Ascending aorta (tissue), 2 donors: ENCODE results near the gene GNG13. TPM values are rescaled to one million over a fixed set of nuclear protein-coding genes. Genes with fewer than 3 reads are reported as not detected.
"Not testable (repeated sequence)": the region's sequence is repeated elsewhere in the genome, so short reads cannot be mapped to it uniquely, and the experiment has no call there.

Experiments used
- DNase-seq, 2 donors: peaks; one replicate each; pipeline ENCODE4 v3.0.0-alpha.2; 2019; ENCODE audit warnings: low spot score in 2 of 2
- H3K27ac ChIP-seq, 2 donors: fragments of 200-600 bp; sonication (generic); one replicate each; pipeline ENCODE4 v1.5.1; 2016 to 2017; ENCODE audit warnings: mild to moderate bottlenecking in 1 of 2
- H3K27me3 ChIP-seq: fragments of 200-600 bp; sonication (generic); one replicate; pipeline ENCODE4 v1.5.1; 2017
- H3K36me3 ChIP-seq, 2 donors: fragments of 200-600 bp; sonication (generic); one replicate each; pipeline ENCODE4 v1.5.1; 2016
- H3K4me1 ChIP-seq, 2 donors: fragments of 200-600 bp; sonication (generic); one replicate each; pipeline ENCODE4 v1.5.1; 2016 to 2017; ENCODE audit warnings: mild to moderate bottlenecking in 1 of 2
- H3K4me3 ChIP-seq, 2 donors: fragments of 200-600 bp; sonication (generic); one replicate each; pipeline ENCODE4 v1.5.1; 2016 to 2017; ENCODE audit warnings: mild to moderate bottlenecking in 1 of 2
- H3K9me3 ChIP-seq, 2 donors: fragments of 200-600 bp; sonication (generic); one replicate each; pipeline ENCODE4 v1.5.1; 2016
- intact Hi-C: fragments of 100-400 bp; cut with DNase I; formaldehyde crosslinking; loops from one replicate; pipeline ENCODE4 v1.15.1; 2023
- total RNA-seq: library from RNA; depleted of rRNA; stranded (reverse); fragments of >200 nt; gene quantifications from one replicate; pipeline ENCODE4 v1.1.0, GENCODE V29; 2016
- TF ChIP-seq, protein P1 (sequence below), 3 experiments: fragments of 200-600 bp in 2 of 3; fragments of 450-650 bp in 1 of 3; sonication (generic) in 2 of 3; IDR thresholded peaks; one replicate each; pipeline ENCODE4 v1.5.1; 2016 to 2019; ENCODE audit warnings: antibody characterized with exemption in 3 of 3, mild to moderate bottlenecking in 1 of 3, moderate library complexity in 1 of 3

The GNG13 gene
- total RNA-seq, 1 donor from 2014 or later: not detected

DNA sequence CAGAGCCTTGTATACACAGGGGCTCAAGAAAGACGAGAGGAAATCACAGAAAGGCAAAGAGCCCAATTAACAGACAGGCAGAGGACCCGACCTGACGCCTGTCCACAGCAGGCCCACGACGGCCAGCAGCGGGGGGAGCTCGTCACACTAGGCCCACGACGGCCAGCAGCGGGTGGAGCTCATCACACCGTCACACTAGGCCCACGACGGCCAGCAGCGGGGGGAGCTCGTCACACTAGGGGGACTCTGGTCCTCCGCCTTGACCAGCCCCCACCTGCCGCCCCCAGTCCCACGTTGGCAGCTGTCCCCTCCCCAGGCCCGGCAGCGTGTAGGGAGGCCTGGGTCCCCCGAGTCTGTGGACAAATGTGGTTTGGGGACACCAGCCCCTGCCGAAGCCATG, 23.7 kb upstream of the GNG13 start:
- Histone ChIP-seq H3K4me1 (peaks cover 0 to 5% of the 10 kb centered on the region in 2 donors), H3K9me3 (no peaks in the 10 kb centered on the region), H3K27me3 (peaks cover 5% of the 10 kb centered on the region), H3K27ac (no peak overlapping the region), H3K4me3 (no peak overlapping the region), H3K36me3 (no peaks in the 10 kb centered on the region)
- TF ChIP-seq, protein P1, sequence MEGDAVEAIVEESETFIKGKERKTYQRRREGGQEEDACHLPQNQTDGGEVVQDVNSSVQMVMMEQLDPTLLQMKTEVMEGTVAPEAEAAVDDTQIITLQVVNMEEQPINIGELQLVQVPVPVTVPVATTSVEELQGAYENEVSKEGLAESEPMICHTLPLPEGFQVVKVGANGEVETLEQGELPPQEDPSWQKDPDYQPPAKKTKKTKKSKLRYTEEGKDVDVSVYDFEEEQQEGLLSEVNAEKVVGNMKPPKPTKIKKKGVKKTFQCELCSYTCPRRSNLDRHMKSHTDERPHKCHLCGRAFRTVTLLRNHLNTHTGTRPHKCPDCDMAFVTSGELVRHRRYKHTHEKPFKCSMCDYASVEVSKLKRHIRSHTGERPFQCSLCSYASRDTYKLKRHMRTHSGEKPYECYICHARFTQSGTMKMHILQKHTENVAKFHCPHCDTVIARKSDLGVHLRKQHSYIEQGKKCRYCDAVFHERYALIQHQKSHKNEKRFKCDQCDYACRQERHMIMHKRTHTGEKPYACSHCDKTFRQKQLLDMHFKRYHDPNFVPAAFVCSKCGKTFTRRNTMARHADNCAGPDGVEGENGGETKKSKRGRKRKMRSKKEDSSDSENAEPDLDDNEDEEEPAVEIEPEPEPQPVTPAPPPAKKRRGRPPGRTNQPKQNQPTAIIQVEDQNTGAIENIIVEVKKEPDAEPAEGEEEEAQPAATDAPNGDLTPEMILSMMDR (IDR thresholded peaks at IDR 0.05): no peak
- intact Hi-C loops: no loop called here
- no peak for DNase-seq

DNA sequence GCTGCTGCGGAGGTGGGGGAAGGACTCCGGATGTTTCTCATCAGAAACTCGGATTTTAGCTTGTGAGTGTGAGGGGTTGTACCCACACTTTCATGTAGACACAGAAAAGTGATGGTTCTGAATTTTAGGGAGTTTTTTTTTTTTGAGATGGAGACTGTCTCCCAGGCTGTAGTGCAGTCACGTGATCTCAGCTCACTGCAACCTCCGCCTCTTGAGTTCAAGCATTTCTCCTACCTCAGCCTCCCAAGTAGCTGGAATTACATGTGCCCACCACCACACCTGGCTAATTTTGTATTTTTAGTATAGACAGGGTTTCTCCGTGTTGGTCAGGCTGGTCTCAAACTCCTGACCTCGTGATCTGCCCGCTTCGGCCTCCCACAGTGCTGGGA, 22.4 kb upstream of the GNG13 start:
- H3K9me3 ChIP-seq: no peaks in the 10 kb centered on the region
- no peak overlapping the region for H3K27ac ChIP-seq
- H3K36me3 ChIP-seq: no peaks in the 10 kb centered on the region
- no peak overlapping the region for H3K4me3 ChIP-seq
- TF ChIP-seq, protein P1 (IDR thresholded peaks at IDR 0.05): no peak
- intact Hi-C loops: no loop called here
- H3K27me3 ChIP-seq: peaks cover 5% of the 10 kb centered on the region
- no peak for DNase-seq
- H3K4me1 ChIP-seq: peaks cover 0 to 5% of the 10 kb centered on the region in 2 donors

DNA sequence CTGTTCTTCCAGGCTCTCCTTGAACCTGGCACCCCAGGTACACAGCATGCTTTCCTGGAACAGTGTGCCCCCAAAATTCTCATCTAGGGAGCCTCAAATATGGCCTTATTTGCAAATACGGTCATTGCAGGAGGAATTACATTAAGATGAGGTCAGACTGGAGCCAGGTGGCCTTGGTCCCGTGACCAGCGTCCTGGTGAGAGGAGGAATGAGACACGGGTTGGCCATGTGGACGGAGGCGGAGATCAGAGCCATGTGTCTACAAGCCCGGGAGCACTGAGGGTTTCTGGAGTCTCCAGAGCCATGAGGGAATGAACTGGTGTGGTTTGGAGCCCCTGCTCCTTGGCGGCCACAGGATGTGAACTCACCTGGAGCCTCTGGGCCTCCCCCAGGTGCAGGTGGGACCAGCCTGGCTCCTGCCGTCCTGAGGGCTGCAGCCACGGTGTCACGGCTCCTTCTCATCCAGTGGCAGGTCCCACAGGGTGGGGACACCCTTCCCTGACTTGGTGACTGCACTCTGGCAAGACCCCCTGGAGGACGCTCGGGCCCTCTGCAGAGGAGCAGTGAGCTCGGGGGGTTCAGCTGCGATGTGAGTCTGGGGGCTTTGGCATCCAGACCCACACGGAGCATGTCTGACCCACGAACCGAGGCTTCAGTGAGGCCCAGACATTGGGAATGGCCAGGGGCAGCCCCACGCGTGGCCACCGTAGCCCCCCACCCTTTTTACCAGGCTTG, 21.8 kb upstream of the GNG13 start:
- H3K9me3 ChIP-seq: no peaks in the 10 kb centered on the region
- no peak for DNase-seq
- H3K36me3 ChIP-seq: no peaks in the 10 kb centered on the region
- no peak overlapping the region for H3K27ac ChIP-seq
- intact Hi-C loops: no loop called here
- no peak overlapping the region for H3K4me3 ChIP-seq
- H3K27me3 ChIP-seq: peaks cover 5% of the 10 kb centered on the region
- TF ChIP-seq, protein P1 (IDR thresholded peaks at IDR 0.05): no peak
- H3K4me1 ChIP-seq: peaks cover 0 to 5% of the 10 kb centered on the region in 2 donors

DNA sequence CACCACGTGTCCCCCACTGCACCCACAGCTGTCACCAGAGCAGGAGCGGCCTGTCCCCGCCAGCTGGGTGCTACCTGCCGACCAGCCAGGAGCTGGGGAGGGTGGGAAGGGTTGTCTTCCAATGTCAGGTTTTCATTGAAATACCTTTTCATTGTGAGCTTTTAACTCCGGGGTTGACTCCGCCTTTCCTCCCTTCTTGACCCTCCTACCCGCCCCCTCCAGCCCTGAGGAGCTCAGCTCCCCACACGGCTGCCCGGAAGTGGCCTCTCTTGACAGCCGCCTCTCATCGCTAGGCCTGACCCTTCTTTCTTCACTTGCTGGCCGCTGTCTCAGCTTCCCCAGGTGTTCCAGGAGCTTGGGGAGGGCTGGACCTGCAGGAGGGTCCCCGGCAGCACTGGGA, 21.2 kb upstream of the GNG13 start:
- intact Hi-C loops: no loop called here
- Histone ChIP-seq H3K4me3 (no peak overlapping the region), H3K4me1 (peaks cover 0 to 5% of the 10 kb centered on the region in 2 donors), H3K27ac (no peak overlapping the region), H3K27me3 (peaks cover 10% of the 10 kb centered on the region), H3K36me3 (no peaks in the 10 kb centered on the region), H3K9me3 (no peaks in the 10 kb centered on the region)
- no peak for DNase-seq
- TF ChIP-seq, protein P1 (IDR thresholded peaks at IDR 0.05): no peak

DNA sequence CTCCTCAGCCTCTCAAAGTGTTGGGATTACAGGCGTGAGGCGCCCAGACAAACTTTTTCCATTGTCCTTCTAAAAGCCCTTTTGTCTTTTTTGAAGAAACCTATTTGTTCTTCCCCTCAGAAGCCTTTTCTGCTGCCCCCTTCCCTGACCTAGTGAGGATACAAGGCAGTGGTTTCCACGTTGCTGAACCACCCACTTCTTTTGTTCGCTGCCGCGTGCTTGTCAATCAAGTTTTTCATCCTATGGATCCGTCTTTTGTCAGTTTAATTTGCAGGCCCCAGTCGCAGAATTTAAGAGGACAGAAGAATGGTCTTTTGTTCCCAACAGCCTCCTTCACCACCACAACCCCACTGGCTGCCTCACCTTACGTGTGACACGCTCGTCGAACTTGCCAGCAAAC, 20.2 kb upstream of the GNG13 start:
- no peaks in the 10 kb centered on the region for H3K9me3 ChIP-seq
- H3K4me1 ChIP-seq: peaks cover 0 to 5% of the 10 kb centered on the region in 2 donors
- DNase-seq: no peak
- no peak overlapping the region for H3K4me3 ChIP-seq
- TF ChIP-seq, protein P1 (IDR thresholded peaks at IDR 0.05): no peak
- H3K27me3 ChIP-seq: peaks cover 11% of the 10 kb centered on the region
- no peaks in the 10 kb centered on the region for H3K36me3 ChIP-seq
- intact Hi-C loops: no loop called here
- H3K27ac ChIP-seq: no peak overlapping the region

DNA sequence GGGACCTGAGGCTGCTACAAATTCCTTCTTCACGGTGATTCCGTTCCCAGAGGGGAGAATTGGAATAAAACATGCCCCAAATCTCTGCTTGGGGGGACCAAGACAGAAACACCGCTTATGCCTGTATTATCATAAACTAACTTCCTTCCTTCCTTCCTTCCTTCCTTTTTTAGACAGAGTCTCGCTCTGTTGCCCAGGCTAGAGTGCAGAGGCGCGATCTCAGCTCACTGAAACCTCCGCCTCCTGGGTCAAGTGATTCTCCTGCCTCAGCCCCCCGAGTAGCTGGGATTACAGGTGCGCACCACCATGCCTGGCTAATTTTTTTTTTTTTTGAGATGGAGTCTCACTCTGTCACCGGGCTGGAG, 19.5 kb upstream of the GNG13 start:
- not testable (repeated sequence) for H3K27ac ChIP-seq
- peaks cover 11% of the 10 kb centered on the region for H3K27me3 ChIP-seq

More for the DNA sequence above, 19.5 kb upstream of the GNG13 start:
- DNase-seq, H3K4me1 ChIP-seq, H3K36me3 ChIP-seq, H3K4me3 ChIP-seq, H3K9me3 ChIP-seq, intact Hi-C loops: not testable (repeated sequence)
